HG02610 (cell line): Measurements from ENCODE around the gene CLK3.
"Not testable (repeated sequence)": the region's sequence is repeated elsewhere in the genome, so short reads cannot be mapped to it uniquely, and the experiment has no call there.

Experiments used
- ATAC-seq: cut with Tn5 transposase; IDR thresholded peaks from one replicate; pipeline ENCODE4 v1.9.1; 2021; ENCODE audit warnings: mild to moderate bottlenecking, moderate library complexity; ENCODE audit not compliant: unreplicated experiment

CLK3 gene

DNA sequence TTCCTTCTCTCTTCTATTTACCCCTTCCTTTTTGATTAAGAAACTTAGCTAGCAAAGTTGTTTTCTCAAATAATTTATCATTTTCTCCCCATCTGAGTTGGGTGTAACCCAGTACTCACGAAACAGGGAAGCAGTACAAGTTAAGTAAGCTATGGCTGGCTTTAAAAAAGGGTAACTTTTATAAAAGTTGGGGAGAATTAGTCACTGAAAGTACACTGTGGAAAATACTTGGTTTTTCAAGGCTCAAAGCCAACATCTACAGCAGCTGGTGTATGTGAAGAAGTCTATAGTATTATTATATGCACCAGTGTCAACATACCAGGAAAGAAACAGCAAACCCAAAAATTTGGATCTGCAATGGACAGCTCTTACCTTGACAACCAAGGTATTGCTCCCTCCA lies 25.5 kb downstream of the CLK3 start:
- ATAC-seq, result no peak

DNA sequence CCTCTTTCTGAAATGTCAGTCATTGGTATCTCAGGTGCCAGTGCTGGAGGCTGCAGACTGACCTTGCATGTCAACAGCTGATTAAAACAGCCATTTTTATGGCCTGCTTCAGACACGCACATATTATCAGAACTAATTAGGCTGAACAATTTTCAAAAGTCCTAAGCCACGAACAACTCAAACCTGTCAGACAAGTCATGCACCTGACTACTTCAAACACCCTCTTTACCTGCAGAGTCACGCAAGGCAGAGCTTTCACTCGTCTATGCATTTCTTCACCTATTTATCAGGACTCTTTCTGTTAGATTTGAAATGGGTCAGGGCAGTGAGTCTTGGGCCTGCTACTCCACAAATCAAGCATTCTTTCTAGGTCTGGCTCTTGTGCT lies 26.7 kb downstream of the CLK3 start:
- ATAC-seq, result no peak

DNA sequence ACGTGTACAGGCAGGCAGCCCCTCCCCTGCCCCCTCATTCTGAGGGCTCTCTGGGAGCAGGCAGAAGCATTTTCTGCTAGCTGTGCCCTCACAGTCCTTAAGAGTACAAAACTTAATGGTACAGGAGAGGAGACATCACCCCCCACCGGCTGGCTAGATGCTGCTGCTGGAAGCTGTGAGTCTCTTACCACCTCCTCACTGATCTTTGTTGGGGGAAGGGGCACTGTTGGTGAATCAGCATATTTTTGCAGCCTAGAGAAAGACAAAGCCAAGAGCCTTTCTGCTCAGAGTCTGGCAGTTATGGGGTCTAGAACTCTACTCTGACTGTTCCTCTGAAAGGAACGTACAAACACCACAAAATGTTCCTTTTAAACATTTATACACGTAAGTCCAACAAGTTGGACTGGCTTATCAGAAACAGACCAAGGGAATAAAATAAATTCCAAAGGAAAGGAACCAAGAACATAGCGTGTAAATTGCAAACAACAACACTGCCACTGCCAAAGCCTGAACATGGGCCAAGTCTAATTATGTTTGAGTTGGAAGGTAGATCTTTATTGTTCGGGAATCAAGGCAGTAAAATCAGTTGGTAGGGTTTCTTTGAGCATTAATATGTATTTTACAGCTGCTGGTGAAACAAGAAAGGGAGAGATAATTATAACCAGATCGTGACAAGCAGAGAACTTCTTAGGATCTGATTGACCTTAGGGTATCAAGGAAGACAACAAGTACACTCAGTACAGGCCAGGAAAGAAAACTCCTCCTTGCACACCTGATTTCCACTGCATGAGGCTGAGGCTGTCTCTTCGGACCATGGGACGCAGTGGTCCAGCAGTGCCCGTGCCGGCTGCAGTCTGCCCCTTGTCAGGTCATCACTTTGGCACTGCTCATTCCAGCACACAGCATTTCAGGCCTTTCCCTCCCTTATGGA lies 27.4 kb downstream of the CLK3 start:
- ATAC-seq, result no peak

DNA sequence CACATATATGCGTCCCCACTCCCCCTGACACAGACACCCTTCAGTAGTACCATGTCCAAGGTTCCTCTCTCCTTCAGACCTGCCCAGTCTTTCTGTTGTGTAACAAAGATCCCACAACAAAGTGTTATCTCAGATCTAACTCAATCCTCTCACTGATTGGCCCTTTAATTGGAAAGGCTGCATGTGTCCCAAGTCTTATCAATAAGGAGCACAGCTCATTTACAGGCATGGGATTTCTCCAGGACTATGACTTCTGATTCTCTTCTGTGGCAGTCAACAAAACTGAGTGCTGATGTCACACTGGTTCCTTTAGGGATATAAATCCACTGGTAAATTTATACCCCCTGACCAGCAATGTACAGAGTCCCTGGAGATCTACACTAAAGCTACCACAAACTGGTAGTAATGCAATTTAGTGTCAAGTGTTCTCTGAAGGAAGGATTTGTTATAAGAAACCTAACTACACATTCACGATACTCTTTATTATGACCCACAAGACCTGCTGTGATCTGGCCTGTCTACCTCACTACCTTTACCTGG lies 28.1 kb downstream of the CLK3 start:
- no peak for ATAC-seq

DNA sequence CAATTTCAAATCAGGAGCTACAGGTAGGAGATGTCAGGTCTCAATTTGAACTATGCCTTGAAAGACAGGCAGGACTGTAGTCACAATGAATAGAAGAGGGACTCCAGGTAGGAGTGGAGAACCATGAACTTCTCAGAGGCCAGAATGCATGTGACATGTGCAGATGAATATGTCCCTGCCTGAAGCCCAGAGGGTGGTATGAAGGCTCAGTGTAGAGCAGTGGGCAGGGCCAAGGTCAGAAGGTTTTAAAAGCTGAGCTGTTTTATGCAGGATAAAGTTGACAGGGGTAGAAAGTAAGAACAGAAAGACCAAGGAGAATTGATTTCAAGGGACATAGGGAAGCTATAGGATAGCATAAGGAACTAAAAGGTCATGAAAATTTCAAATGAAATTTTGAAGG lies 30.8 kb downstream of the CLK3 start:
- no peak for ATAC-seq

DNA sequence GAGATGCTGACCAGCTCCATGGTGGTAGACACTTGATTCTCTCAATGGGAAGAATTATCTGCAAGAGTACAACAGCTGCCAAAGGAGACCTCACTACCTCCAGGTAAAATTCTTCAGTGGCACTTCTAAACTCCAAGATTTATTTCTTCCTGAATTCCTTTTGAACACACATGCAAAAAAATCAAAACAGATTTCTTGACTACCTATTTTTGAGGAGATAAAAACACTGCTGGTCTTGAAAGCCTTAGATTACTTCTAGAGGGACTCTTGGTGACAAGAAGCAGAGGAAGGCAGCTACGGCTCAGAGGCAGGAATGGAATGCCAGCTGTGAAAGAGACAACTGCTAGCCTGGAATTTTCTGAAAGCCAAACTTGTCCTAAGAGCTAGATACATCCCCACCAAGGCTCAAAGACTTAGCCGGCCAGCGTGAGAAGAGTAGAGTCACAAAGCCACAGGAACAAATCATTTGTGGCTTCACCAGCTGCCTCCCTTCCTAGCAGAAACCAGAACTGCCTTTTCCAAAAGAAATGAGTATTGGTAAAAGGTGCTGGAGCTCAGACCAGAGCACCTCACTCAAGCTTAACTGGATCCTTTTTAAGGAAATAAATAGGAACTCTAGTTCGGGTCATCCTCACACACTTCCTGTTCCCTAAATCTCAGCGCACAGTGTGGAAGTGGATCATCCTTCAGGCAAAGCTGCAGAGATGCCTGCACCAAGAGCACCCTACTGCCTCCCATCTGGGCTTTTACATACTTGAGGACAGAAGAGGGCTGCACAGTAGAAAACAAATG lies 32.6 kb downstream of the CLK3 start:
- no peak for ATAC-seq

DNA sequence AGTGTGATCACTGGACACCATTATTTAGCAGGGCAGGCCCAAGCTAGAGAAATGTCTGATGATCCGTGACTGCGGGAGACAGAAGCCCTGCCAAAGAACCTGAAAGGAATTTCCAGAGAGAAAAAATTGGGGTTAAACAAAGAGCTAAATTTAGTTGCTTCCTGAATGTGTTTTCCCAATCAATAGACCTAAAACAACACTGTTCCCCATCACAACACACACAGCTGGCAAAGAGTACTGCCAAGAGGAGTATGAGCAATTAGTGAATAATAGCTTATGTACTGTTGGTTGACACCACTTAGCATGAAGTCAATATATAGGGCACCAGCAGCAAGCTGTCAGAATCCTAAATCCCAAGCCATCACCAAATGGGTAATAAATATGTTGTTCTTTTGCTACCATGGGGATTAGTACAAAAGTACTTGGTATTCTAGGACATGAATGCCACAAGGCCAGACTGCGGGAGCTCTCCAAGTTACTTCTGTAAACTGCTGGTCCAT lies 35.7 kb downstream of the CLK3 start:
- no peak for ATAC-seq

DNA sequence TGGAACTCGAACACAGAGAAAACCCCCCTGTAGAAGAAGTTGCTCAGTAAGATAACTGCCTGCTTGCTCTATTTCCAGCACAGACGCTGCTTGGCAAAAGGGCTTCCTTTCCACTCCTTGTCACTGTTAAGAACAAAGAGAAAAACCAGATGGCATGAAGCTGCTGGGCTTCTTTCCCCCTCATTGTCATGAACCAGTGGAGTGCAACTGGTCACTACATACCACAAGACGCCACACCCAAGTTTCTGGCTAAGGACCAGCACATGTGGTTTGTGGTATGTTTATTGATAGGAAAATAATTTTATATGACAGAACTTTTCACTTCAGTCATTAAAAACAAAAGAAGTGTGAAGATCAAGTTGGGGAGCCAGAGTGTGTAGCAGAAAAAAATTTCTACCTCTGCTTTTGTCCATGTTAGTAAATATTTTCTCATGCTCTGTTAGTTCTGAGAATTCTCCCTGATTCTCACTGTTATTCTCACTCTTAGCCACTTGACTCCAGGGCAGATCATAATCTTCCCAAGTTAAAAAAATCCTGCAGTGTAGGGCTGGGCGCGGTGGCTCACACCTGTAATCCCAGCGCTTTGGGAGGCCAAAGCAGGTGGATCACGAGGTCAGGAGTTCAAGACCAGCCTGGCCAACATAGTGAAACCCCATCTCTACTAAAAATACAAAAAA lies 37.9 kb downstream of the CLK3 start:
- ATAC-seq, result no peak

DNA sequence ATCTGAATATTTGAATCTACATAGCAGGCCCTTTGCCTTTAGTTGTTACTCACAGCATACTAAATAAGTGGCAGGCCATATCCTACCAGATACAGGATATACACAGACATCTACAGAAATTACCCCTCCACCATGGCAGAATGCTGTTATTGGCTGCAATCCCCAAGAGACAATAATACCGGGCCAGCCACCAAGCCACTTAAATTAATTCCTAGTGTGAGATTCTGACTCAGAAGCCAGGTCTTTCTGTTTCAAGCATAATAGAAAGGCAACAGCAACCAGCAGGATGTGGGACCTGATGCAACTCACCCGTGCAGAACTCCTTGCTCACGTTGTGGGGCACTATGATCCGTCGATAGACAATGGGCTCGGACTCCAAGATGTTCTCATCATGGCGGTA lies 39.8 kb downstream of the CLK3 start:
- ATAC-seq, result peak; percentile 70

DNA sequence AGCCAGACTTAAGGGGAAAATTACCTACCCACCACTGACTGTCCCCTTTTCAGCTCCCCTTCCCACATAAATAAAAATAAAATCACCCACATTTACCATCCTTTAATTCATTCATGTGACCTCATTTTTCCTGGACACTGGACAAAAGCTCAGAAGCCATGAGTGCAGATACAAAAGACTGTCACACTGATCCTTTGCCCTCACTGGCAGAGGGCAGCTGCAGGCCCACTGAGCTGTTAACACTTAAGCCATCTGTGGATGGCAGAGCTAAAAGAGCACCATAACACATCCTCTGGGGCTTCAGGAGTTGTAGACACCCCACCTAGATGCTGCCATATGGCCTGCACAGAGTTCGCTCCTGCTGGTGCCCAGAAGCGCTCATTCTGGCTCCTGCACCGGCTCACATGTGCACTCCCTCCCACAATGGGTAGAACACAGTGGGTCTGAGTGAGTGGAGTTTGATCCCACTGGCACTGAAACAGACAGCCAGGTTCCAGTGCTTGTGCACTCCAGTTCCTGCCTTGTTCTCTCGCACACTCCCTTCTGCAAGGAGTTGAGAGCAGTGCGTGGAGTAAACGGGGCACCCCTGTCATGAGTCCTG lies 41.4 kb downstream of the CLK3 start:
- ATAC-seq, result no peak

DNA sequence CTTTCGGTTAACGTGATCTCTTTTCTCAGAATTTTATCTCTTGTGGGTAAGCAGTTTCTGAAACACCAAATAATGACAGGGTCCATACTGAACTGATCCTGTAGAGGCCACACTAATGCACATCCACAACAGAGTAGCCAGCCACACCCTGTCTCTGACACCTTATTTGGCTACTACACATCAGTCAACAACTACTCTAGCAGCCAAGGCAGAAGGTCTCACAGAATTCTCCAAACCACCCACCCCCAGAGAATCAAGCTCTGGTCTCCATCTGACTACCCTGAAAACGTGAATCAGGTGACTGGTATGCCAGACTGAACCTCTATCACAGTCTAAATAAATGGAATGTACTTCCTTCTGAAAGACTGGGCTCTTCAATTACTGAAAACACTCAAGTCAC lies 42.2 kb downstream of the CLK3 start:
- no peak for ATAC-seq

DNA sequence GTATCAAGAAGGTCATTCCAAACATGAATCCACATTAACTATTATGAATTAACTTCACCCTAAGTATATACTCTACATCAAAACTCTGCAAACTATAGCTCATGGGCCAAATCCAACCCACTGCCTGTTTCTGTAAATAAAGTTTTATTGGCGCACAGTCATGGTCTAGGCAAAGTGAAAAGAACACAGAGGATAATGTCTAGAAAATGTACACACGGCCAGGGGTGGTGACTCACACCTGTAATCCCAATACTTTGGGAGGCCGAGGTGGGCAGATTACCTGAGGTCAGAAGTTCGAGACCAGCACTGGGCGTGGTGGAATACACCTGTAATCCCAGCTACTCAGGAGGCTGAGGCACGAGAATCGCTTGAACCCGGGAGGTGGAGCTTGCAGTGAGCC lies 45.6 kb downstream of the CLK3 start:
- not testable (repeated sequence) for ATAC-seq

DNA sequence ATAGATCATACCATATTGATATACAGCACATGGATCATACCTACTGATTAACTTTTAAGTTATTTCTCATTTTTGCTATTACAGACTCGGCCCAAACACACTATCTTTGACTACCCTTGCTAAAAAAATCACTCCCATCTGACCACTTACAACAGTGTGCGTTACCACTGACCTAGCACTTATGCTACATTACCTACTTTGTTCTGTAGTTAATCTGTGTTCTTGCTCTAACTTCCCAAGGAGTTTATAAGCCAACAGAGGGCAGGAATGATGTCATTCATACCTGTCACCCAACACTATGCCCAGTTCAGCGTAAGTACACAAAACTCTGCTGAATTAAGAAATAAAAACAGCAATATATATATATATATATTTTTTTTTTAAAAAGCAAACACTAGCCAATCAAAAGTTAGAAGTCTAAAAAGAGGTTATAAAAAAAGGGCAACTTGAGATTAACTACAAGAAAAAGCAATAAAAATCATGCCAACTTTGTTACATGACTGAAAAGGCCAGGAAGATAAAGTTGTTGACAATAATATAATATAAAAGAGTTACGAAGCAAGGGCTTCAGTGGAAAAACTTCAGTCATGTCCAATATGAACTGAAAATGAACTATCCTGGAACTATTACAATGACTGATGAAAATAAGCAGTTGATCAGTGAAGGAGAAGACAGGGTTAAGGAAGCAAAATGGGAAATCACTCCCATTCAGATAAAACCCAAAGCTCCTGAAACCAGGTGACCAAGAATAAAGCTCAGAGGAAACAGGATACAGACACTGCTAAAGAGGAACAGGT lies 46.6 kb downstream of the CLK3 start:
- no peak for ATAC-seq

DNA sequence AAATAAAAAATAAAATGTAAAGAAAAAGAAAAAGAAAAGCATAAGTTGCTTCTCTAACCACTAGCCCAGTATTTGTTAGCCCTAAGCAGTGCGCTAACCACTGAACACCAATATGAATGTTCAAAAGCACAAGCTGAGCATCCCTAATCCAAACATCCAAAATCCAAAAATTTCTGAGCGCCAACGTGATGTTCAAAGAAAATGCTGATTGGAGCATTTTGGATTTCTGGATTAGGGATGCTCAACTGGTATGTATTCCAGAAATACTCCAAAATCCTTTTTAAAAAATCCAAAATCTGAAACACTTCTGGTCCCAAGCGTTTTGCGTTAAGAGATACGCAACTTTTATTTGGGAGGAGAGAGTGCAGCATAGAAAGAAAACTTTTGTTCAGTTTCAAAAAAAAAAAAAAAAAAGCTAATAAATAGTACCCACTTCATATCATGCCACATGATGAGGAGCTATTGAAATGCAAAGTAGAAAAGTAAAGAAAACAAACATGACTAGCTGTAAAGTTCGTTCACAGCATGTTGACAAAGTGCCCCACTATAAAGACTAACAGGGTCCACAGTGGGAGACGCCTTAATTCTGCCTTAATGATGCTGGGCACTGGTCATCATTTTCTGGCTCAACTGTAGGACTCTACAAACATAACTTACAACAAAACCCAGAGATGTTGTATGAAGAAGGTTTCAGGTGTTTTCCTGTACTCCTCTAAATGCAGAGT lies 47.8 kb downstream of the CLK3 start:
- ATAC-seq, result no peak

DNA sequence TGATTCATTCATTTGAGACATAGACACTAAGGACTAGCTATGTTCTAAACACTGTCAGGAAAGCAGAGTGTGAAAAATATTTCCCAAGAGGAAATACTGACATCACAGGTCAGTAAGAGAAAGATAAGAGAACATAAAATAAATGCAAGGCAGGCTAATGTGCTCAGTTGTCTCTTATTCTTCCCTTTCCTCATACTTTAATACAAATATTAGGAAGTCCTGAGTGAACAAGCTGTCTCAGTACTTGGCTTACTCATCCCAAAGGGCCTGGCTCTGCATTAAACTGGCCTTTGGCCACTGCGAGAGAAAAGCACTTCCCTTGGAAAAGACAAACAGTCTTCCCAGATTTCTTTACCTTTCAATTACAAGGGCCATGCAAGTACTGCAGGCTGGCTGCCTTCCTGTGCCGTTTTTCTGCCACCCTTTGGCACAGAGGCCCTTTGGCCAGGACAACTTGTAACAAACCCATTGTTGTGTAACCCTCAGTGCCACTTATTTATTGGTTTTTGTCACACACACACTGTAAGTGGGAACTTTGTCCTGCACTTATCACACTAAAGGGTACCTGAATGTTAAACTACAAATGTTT lies 48.5 kb downstream of the CLK3 start:
- no peak for ATAC-seq

DNA sequence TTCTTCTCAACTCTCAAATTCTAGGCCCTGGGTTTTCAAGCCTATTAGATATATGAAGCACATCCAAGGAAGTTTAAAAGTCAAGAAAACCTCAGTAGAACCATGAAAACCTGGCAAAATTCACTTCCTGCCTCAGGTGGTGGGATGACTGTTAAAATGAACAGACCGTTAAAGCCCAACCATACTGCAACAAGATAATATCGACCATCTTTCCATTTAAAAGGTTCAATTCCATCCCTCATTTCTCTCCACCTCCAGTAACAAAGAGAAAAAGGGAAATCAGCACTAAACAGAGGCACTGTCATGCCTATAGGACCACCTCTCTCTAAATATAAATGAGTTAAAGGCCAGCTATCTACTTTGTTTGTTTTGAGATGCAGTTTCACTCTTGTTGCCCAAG lies 49.0 kb downstream of the CLK3 start:
- no peak for ATAC-seq

DNA sequence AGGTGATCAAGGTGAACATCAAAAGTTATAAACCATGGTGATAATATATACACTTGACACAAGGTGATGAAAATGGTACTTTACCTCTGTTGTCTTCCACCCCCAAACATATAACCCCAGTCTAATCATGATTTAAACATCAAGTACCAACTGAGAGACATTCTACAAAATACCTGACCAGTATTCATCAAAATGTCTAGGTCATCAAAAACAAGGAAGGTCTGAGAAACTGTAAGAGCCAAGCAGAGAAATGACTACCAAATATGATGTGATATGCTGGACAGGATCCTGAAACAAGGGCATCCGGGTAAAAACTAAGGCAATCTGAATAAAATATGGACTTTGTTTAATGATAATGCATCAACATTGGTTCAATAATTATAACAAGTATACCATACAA lies 52.3 kb downstream of the CLK3 start:
- no peak for ATAC-seq

DNA sequence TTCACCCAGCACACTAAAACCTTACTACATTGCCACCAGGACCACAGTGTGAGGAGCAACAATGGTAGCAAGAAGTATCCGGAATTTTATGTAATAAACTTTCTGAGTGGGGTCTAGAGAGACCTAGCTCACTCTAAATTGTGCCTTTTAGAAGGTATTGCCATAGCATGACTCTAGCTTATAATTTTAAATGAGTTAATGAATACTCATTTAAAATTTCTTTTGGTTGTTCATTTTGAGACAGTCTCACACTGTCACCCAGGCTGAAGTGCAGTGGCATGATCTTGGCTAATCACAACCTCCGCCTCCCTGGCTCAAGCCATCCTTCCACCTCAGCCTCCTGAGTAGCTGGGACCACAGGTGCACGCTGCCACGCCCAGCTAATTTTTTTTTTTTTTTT lies 54.0 kb downstream of the CLK3 start:
- ATAC-seq, result no peak

DNA sequence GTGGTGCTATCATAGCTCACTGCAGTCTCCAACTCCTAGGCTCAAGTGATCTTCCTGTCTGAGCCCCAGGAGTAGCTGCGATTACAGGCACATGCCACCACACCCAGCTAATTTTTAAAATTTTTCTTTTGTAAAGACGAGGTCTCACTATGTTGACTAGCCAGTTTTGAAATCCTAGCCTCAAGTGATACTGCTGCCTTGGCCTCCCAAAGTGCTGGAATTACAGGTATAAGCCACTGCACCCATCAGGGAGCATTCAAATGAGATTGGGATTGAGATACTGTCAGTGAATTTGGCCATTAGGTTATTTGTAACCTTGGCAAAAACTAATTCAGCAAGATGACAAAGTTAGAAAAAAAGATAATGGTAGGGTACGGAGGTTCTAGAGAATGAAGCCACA lies 58.5 kb downstream of the CLK3 start:
- no peak for ATAC-seq
